ENCODE results near the gene TSPAN2.

TSPAN2 gene

DNA sequence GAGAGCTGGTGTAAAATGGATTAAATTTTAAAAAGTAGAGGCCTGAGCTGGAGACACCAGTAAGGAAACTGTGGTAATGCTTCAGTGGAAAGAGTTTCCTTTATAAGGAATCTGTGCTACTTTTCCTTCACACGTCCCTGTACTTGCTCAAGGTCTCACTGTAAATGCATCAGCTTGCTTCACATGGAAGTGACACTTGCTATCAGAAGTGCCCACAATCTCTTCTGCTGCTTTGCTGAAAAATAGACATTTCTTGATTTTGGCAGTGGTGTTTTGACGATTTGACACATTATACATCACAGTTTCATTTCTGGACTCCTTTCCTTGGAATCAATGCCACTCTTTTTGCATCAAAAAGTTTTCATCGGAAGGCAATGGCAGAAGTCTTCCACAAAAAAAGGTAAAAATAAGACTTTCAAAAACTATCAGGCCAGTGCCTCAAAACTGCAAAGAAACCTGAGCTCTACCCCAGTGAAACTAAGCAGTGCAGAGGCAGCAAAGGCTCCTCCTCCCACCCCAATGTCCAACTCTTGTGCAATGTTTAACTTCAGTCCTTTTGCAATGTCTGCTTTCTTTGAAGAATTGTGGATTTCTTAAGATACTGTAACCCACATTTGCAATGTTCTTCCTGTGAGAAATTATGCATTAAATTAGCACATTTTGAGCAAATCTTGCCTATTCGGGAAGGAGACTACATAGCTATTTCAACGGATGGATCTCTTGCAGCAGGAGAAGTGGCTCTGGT lies 18.4 kb upstream of the TSPAN2 start:
- H3K9me3 ChIP-seq (replicated peaks; ENCODE audit: insufficient read depth, low read length) = no peaks in the 10 kb centered on the region
- no peaks in the 10 kb centered on the region for H3K79me2 ChIP-seq (ENCODE audit: low read length)
- H3K36me3 ChIP-seq (replicated peaks; ENCODE audit: insufficient read depth, low read length) = no peaks in the 10 kb centered on the region
- H3K9me2 ChIP-seq (replicated peaks; ENCODE audit: insufficient read depth, low read length) = no peaks in the 10 kb centered on the region
- no peaks in the 10 kb centered on the region for H3F3A ChIP-seq (ENCODE audit: insufficient read depth, low read length)
- TF ChIP-seq EZH2 (optimal IDR thresholded peaks at IDR 0.05; ENCODE audit: low read depth, low read length) (no peak), EZH2phosphoT487 (IDR thresholded peaks at IDR 0.05; ENCODE audit: low read length) (no peak)
- TF ChIP-seq, protein P1, sequence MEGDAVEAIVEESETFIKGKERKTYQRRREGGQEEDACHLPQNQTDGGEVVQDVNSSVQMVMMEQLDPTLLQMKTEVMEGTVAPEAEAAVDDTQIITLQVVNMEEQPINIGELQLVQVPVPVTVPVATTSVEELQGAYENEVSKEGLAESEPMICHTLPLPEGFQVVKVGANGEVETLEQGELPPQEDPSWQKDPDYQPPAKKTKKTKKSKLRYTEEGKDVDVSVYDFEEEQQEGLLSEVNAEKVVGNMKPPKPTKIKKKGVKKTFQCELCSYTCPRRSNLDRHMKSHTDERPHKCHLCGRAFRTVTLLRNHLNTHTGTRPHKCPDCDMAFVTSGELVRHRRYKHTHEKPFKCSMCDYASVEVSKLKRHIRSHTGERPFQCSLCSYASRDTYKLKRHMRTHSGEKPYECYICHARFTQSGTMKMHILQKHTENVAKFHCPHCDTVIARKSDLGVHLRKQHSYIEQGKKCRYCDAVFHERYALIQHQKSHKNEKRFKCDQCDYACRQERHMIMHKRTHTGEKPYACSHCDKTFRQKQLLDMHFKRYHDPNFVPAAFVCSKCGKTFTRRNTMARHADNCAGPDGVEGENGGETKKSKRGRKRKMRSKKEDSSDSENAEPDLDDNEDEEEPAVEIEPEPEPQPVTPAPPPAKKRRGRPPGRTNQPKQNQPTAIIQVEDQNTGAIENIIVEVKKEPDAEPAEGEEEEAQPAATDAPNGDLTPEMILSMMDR (IDR thresholded peaks at IDR 0.05; ENCODE audit: low read length) = no peak
- no peak overlapping the region for H3K9ac ChIP-seq (ENCODE audit: low read length)
- no peaks in the 10 kb centered on the region for H3K4me1 ChIP-seq (ENCODE audit: low read length)
- no peak for DNase-seq
- H3K4me3 ChIP-seq (ENCODE audit: low read length) = no peak overlapping the region
- H3K4me2 ChIP-seq (ENCODE audit: low read depth, low read length) = no peak overlapping the region
- no peaks in the 10 kb centered on the region; the same call in 1 of the 2 replicates for H3K27me3 ChIP-seq (replicated peaks; ENCODE audit: insufficient read depth, low read length)
- H4K20me1 ChIP-seq (ENCODE audit: insufficient read depth, low read length) = no peaks in the 10 kb centered on the region
- H3K27ac ChIP-seq (ENCODE audit: low read length) = no peak overlapping the region
- H2AFZ ChIP-seq (ENCODE audit: low read length) = no peak overlapping the region

DNA sequence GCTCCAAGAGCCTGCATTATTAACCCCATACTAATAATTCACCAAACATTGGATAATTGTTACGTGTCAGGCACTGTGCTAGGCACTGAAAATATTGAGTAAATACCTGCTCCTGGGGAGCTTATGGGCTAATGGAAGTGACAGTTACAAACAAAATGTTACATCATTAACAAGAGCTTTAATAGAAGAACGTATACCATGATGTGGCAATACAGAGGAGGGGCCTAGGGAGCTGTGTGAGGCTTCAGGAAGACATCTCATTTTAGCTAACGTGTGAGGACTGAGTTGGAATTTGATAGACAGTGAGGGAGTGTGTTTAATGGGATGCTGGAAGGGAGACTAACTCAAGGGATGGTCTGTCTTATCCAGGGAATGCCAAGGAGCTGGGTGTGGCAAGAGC lies 16.5 kb upstream of the TSPAN2 start:
- H3F3A ChIP-seq (ENCODE audit: insufficient read depth, low read length) = no peaks in the 10 kb centered on the region
- H3K79me2 ChIP-seq (ENCODE audit: low read length) = no peaks in the 10 kb centered on the region
- H4K20me1 ChIP-seq (ENCODE audit: insufficient read depth, low read length) = no peaks in the 10 kb centered on the region
- H3K9ac ChIP-seq (ENCODE audit: low read length) = no peak overlapping the region
- no peak overlapping the region for H2AFZ ChIP-seq (ENCODE audit: low read length)
- no peaks in the 10 kb centered on the region for H3K9me2 ChIP-seq (replicated peaks; ENCODE audit: insufficient read depth, low read length)
- H3K36me3 ChIP-seq (replicated peaks; ENCODE audit: insufficient read depth, low read length) = no peaks in the 10 kb centered on the region
- H3K9me3 ChIP-seq (replicated peaks; ENCODE audit: insufficient read depth, low read length) = no peaks in the 10 kb centered on the region
- H3K27ac ChIP-seq (ENCODE audit: low read length) = no peak overlapping the region
- TF ChIP-seq EZH2 (optimal IDR thresholded peaks at IDR 0.05; ENCODE audit: low read depth, low read length) = no peak
- TF ChIP-seq, protein P1 (IDR thresholded peaks at IDR 0.05; ENCODE audit: low read length) = no peak
- no peak for TF ChIP-seq EZH2phosphoT487 (IDR thresholded peaks at IDR 0.05; ENCODE audit: low read length)
- DNase-seq = no peak
- H3K4me3 ChIP-seq (ENCODE audit: low read length) = no peak overlapping the region
- H3K4me1 ChIP-seq (ENCODE audit: low read length) = no peaks in the 10 kb centered on the region
- no peak overlapping the region for H3K4me2 ChIP-seq (ENCODE audit: low read depth, low read length)
- H3K27me3 ChIP-seq (replicated peaks; ENCODE audit: insufficient read depth, low read length) = peaks cover 7% of the 10 kb centered on the region; the same call in 1 of the 2 replicates

DNA sequence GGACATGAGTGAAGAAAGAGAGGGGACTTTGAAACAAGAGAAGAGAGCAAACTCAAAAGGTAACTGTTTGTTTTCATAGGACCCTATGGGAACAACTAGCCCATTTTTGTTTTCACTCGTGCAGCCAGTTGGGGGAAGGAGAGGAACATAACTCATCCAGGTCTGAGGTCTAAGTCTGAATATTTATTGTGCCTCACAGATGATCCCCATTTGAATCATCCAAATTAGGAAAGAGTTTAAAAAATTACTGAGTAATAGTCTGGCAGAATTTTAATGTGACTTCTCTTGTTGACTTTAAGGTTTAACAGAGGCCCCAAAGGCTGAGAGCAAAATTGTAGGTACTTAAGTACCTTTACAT lies 10.4 kb upstream of the TSPAN2 start:
- TF ChIP-seq, protein P1 (IDR thresholded peaks at IDR 0.05; ENCODE audit: low read length) = no peak
- TF ChIP-seq EZH2 (optimal IDR thresholded peaks at IDR 0.05; ENCODE audit: low read depth, low read length) = no peak
- no peak for TF ChIP-seq EZH2phosphoT487 (IDR thresholded peaks at IDR 0.05; ENCODE audit: low read length)
- H3K9me2 ChIP-seq (replicated peaks; ENCODE audit: insufficient read depth, low read length) = no peaks in the 10 kb centered on the region
- peak overlapping the region; percentile 78; the same call in 1 of the 2 replicates for H3K27ac ChIP-seq (ENCODE audit: low read length)
- H3K4me1 ChIP-seq (ENCODE audit: low read length) = peaks cover 14% of the 10 kb centered on the region
- no peaks in the 10 kb centered on the region for H3K36me3 ChIP-seq (replicated peaks; ENCODE audit: insufficient read depth, low read length)
- H4K20me1 ChIP-seq (ENCODE audit: insufficient read depth, low read length) = no peaks in the 10 kb centered on the region
- H2AFZ ChIP-seq (ENCODE audit: low read length) = no peak overlapping the region
- no peak for DNase-seq
- no peaks in the 10 kb centered on the region for H3K79me2 ChIP-seq (ENCODE audit: low read length)
- H3K27me3 ChIP-seq (replicated peaks; ENCODE audit: insufficient read depth, low read length) = peaks cover 41% of the 10 kb centered on the region
- H3F3A ChIP-seq (ENCODE audit: insufficient read depth, low read length) = peaks cover 18% of the 10 kb centered on the region
- peak overlapping the region; percentile 55; the same call in 1 of the 2 replicates for H3K9ac ChIP-seq (ENCODE audit: low read length)
- H3K9me3 ChIP-seq (replicated peaks; ENCODE audit: insufficient read depth, low read length) = no peaks in the 10 kb centered on the region
- H3K4me2 ChIP-seq (ENCODE audit: low read depth, low read length) = peak overlapping the region; percentile 69
- H3K4me3 ChIP-seq (ENCODE audit: low read length) = peak overlapping the region; percentile 20; the same call in 1 of the 2 replicates
